NCI-H510A treated with DMSO at 0.1 percent for 48 hours (cell line): ENCODE measurements around the gene EXOC1L.
"Not testable (repeated sequence)": the region's sequence is repeated elsewhere in the genome, so short reads cannot be mapped to it uniquely, and the experiment has no call there.

ENCODE experiments used
- DNase-seq: peaks from one replicate; lab custom pipeline; 2025; lab: John Stamatoyannopoulos, UW

The EXOC1L gene

DNA sequence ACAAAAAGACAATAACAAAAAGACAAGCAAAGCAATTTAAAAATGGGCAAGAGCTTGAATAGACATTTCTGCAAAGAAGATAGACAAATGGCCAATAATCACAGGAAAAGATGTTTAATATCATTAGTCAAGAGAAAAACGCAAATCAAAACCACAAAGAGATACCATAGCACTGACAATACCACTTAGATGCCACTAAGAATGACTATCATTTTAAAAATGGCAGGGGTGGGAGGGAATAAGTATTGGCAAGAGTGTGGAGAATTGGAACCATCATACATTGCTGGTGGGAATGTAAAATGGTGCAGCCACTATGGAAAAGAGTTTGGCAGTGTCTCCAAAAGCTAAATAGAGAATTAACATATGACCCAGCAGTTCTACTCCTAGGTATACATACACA is 18.8 kb downstream of the EXOC1L start:
- no peak for DNase-seq

DNA sequence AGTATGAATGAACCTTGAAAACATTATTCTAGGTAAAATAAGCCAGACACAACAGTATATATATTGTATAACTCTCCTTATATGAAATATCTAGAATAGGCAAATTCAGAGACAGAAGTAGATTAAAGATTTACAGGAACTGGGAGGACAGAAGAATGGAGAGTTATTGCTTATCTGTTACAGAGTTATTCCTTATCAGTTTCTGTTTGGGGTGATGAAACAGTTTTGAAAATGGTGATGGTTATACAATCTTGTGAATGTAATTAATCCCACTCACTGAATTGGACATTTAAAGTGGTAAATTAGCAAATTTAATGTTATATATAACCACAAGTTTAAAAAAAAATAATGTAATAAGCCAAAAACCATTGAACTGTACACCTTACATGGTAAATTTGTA is 19.4 kb downstream of the EXOC1L start:
- DNase-seq = no peak

DNA sequence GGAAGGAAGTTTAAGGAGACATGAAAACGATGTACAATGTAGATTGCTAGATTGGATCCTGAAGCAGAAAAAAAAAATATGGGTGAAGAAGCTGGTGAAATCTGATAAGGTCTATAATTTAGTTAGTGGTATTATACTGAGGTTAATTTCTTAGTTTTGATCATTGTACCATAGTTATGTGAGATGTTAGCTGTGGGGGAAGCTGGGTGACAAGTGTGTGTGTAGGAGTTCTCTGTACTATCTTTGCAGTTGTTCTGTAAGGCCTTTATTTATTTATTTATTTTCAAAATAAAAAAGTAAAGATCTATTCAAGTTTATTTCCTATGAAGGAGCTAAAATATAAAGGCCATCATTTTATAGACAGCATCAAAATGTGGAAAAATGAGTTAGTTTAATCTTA is 21.4 kb downstream of the EXOC1L start:
- no peak for DNase-seq

DNA sequence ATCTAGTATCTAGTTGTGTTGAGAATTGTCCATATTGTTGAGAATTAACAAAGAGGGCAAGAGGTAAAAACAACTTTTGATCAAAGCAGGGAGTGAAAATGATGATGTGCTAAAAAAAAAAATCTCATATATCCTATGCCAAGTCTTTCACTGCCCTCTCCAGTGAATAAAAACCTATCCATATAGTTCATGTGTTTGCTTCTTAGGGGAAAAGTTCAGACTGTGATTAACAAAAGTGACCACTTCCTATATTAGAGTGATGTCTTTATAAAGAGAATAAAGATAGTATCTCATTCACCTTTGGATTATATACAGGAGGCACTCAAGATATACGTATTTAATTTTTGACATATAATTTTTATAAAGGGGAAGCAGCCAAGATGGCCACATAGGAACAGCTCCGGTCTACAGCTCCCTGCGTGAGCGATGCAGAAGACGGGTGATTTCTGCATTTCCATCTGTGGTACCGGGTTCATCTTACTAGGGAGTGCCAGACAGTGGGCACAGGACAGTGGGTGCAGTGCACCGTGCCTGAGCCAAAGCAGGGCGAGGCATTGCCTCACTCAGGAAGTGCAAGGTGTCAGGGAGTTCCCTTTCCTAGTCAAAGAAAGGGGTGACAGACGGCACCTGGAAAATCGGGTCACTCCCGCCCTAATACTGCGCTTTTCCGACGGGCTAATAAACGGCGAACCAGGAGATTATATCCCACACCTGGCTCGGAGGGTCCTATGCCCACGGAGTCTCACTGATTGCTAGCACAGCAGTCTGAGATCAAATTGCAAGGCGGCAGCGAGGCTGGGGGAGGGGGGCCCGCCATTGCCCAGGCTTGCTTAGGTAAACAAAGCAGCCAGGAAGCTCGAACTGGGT is 22.0 kb downstream of the EXOC1L start:
- peak; percentile 14 for DNase-seq

DNA sequence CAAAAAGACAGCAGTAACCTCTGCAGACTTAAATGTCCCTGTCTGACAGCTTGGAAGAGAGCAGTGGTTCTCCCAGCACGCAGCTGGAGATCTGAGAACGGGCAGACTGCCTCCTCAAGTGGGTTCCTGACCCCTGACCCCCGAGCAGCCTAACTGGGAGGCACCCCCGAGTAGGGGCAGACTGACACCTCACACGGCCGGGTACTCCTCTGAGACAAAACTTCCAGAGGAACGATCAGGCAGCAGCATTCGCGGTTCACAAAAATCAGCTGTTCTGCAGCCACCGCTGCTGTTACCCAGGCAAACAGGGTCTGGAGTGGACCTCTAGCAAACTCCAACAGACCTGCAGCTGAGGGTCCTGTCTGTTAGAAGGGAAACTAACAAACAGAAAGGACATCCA is 22.7 kb downstream of the EXOC1L start:
- not testable (repeated sequence) for DNase-seq

DNA sequence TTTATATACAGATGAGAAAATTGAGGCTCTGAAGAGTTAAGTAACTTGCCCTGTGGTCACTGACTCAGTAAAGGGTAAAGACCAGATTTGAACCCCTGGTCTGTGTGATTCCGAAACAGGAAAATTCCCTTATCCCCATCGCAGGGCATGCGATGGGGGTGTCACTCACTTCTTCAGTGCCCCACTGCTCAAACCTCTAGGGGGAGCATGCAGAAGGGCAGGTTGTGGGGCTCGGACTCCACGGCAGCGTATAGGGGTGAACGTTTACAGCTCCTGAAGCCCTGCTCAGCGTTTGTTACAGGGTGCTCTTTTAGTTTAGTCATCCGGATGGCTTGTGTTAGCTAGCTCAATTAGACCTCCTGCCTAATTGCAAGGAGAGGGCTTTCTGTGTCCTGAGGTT is 30.1 kb downstream of the EXOC1L start:
- DNase-seq = no peak

DNA sequence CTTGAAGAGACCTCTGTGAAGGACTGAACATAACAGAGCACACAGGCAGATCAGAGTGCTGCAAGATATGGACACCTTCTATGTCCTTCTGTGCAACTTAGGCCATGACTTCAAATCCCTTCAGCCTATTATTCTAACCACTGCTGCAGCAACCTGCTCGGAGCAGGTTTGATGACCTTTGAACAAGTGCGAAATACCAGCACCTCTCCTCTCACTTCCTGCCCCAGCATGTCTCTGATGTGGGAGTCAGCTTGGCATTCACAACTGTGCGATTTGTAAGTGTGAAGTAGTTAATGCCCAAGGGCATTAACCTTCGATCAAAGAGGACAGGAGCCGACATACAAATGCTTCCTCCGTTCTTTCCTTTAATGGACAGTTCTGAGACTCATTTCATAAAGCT is 32.3 kb downstream of the EXOC1L start:
- no peak for DNase-seq

DNA sequence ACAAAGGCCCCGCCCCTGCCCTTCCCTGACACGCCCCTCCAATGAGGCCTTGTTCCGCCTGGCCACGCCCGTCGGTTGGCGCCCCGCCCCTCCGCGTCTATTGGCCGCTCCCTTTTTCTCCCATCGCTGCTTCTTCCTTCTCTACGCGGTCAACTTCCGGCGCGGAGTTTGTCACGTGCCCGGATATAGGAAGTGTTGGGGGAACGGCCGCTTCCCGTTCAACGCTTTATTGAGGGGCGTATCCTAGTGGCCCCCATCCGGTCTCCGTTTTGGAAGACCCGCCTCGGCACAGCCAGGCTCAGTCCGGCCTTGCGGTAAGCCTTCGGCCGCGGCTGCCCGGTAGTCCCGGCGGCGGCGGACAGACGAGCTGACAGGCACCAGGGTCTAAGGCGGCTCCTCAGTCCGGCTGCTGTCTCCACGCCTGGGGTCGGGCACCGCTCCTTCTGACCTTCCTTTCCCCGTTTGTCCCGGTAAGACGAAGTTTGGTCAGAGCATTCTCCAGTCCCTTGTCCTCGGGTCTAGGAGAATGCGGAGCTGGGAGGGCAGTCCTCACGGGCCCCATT is 34.0 kb downstream of the EXOC1L start, which contains the start of gene EXOC1:
TSS of gene EXOC1 (plus strand) at position 165 of the 563 bp plus-strand sequence. CDS start 4,676 bp downstream, outside the sequence.
- DNase-seq = peak; percentile 95

DNA sequence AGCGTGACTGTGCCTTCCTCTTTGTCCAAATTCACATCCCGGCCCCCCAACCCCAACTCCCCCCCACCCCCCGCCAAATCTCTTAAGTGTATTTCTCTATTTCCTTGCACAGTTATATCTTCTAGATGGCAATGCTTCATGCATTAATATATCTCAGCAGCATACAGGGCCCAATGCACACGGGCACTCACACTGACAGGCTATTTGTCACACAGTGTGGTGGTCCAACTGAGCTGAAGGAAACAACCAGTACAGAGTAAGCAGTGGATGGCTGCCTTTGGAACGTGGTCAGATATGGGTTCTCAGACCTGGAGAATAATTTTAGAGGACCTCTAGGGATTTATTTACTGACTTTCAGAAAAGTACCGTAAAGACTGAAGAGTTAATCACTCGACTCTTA is 34.5 kb downstream of the EXOC1L start:
- no peak for DNase-seq

DNA sequence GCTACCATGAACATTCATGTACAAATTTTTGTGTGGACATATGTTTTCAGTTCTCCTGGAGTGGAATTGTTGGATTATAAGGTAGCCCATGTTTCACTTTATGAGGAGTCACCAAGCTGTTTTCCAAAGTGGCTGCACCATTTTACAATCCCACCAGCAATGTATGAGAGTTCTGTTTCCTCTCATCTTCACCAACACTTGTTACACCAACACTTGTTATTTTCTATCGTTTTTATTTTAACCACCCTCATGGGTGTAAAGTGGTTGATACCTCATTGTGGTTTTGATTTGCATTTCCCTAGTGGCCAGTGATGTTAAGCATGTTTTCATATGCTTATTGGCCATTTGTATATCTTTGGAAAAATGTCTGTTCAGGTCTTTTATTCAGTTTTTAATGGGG is 38.0 kb downstream of the EXOC1L start:
- DNase-seq = no peak

DNA sequence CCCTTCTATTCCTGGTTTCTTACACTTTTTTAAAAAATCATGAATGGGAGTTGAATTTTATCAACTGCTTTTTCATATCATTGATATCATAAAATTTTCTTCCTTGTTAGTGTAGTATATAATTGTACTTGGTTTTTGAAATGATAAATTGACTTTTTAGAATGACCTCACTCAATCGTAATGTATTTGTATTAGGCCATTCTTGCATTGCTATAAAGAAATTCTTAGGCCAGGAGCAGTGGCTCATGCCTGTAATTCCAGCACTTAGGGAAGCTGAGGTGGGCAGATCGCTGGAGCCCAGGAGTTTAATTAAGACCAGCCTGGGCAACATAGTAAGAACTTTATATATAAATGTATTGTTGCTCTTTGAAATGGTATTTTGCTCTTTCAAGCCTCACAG is 40.1 kb downstream of the EXOC1L start:
- DNase-seq = no peak

DNA sequence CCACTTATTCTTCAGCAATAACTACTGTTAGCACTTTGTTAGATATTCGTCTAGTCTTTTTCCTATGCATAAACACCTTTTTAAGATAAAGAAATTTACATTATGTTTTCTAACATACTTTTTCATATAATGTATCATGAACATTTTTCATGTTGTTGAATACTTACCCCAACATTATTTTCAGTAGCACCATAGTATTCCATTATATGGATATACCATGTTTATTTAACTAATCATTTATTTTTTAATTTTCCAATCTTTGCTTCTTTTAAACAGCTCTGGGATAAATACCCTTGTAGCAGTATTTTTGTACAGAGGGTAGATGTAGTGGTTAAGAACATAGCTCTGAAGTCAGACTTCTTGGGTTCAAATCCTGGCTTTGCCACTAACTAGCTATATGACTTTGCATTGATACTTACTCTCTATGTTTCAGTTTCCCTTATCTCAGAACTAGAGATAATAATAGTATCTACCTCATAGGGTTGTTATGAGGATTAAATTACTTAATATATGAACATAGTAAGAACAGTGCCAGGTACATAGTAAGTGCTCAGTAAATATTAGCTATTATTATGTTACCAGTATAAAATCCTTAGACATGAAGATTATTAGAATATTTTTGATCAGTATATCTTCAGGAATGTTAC is 45.1 kb downstream of the EXOC1L start:
- no peak for DNase-seq

DNA sequence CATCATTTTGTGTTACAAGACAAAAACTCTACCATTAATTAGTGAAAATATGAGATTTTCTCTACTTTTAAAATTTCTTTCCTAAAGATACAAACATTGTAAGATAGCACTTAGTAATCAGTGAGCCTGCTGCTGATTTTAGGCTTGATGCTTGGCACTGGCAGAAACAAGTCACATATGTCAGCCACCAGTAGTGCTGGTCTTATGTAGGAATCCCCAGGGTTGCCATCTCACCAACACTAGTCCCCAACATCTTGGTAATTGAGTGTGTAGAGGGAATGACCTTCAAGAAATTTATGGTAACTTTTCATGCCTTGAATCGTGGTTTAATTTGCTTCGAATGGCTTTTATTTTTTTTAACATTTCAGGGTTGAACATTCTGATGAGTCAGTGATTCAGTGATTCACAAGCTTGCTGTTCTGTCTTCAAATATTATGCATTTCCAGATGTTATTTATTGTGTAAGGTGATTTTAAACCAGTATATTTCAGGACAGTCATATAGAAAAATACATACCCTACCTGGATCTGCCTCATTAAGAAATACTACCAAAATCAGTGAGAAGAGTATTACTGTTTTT is 45.7 kb downstream of the EXOC1L start:
- DNase-seq = no peak

DNA sequence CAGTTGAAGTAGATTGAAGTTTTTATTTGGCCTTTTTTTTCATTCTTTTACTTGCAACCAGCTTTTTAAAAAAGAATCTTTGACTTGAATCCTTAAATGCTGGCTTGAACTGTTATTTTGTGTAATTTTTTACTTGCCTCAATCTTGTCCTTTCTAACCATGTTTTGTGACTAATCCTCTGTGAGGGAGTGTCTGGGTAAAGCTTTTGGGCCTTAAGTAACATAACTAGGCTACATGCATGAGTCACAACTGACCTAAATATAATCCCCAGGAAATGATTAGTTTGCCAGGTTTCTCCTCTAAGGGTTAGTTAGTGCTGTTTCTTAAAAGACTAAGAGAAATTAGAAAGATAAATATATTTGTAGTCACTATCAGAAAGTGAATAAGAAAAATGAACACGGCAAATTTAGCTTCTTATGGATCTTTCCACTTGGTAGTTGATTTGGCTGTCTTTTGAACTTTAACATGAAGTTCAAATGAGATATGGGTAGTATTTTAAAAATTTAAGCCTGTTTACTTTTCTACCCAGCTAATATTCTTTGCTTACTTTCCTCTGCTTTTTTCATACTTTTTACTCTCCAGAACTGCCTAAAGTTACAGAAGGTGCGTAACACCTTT is 46.8 kb downstream of the EXOC1L start:
- DNase-seq = no peak

DNA sequence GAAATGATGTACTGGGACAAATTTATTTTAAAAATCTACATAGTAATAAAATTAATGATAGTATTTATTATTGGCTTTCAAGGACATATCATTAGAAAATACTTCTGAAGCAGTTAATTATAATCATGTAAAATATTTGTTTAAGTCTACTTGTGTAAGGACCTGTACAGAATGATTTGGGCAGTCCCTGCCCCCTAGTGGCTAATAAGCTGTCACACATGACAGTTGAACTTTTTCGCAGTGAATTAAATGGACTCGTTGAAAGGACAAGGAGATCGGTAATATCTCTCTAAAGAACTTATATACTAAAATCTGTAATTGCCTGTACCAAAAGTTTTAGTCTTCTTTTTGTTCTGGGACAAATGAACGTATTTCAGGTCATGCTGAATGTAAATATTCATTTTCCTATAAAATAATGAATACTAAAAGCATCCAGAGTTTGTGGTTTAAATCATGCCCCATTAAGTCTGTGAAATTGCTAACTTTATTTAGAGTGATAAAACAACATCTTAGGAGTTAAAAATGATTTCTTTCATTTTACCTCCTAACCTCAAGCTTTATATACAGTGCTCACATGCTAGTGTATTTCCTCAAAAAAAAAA is 47.5 kb downstream of the EXOC1L start:
- peak; percentile 83 for DNase-seq

DNA sequence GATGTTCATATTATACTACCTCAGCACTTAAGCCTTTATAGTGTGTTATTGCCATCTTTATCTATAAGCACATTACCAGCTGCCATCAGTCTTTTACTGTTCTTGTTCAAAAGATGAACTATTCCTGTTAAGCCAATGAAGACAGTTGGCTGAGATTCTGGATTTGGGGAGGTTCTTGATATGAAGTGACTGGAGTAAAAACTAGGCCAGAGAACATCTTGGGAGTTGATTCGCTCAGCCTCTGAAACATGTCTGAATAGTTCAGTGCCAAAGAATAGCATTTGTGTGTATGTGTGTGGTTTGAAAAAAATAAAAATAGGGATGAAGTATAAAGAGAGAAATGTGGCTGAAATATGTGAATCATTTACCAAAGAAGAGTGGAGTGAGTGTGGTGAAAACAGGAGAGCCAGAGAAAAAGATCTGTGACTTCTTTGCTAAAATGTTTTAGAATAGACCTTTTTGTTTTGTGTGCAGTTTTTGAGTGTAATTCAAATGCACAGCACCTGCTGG is 49.0 kb downstream of the EXOC1L start:
- DNase-seq = no peak

DNA sequence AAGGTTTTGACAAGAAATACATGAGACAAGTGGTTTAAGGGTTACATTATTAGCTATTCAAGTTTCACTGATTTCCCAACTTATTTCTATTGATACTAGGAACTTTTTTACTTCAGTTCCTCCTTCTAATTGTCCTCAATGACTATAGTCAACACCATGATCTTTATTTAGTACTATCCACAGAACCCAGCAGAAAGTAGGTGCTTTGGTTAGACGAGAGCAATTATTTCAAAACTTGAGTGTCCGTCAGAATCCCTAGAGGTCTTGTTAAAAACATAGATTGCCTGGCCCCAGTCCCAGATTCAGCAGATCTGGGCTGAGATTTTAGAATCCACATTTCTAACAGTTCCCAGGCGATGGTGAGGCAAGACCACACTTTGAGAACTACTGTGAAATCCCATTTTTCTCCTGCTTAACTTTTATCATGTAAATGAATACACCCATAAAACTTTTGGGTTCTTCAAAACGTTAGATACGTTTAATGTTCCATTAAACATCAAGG is 51.8 kb downstream of the EXOC1L start:
- DNase-seq = no peak

DNA sequence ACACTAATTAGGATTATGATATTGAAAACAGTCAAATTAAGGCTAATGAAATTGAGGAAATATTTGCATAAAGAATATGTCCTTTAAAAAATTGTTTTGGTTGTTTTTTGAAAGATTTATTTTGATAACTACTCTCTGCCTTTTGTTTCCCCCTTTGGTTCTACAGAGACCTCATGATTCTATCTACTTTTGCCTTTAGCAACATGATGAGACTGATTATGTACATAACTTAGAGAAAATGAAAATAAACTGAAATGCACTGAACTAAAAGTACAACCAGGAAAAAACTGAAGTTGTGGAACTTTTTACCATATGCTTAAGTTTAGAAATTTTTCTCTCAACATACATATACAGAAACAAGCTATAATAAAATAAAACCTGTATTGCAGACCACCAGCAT is 55.2 kb downstream of the EXOC1L start:
- no peak for DNase-seq

DNA sequence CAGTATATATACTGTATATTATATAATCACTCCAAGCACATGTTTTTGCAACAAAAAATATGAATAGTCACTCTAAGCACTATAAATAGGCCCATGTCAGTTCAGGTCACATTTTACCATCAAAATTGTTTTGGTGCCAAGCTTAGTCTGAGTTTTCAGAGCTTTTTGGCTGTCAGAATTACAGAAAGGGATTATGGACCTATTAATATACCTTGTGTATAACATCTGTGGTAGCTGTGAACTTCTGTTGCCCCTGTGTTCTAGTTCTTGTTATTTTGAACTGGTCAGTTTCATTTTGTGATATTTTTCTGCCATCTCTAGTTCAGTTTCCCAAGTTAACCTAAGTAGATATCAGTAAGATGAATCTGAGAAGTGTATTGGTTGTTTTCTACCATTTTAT is 56.8 kb downstream of the EXOC1L start:
- DNase-seq = no peak

DNA sequence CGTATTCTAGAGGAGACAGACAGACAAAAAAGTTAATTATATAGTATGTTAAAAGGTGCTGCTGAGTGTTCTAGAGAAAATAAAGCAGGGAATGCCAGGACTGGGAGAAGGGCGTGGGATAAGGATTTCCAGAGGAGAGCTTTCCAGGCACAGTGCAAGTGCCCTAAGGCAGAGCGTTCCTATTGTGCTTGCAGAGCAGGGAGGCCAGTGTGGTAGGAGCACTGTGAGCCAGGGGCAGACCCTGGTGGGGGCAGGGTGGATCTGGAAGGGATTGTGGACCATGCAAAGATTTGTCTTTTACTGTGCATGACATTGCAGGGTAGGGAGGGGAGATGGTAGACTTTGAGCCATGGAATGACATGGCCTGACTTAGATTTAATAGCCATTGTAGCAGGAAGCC is 59.6 kb downstream of the EXOC1L start:
- no peak for DNase-seq

DNA sequence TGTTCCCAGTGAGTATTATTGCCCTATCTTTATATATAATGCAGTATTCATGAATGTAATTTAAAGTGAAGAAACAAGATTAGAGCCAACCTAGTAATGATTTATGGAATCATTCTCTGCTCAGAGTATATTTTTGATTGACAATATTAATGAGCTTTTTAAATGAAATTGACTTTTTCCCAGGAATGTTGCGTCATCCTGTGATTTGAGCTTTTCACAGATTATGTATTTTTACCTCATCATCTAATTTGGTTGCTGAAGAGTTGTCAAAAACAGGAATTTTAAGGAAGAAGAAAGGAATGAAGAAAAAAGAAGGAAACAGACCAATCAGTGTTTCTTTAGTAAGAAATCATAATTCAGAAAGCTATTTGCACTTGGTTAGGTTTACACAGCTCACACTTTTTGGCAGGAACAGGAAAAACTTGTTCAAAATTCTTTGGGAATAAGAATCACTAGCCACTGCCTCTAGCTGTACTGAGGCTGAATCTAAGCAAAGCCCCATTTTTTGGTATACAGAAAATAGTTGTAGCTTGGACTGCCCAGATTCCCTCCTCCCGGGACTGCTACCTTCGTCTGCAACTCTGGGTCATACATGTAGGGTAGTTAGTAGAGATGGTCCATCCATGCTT is 61.2 kb downstream of the EXOC1L start:
- no peak for DNase-seq
